Kidney (tissue), 14 donors: ENCODE measurements around the gene MVD. TPM values are rescaled to one million over a fixed set of nuclear protein-coding genes. Genes with fewer than 3 reads are reported as not detected.

ENCODE experiments used
- DNase-seq, 5 donors: peaks; one replicate each; pipeline ENCODE4 v3.0.0-alpha.2; 2013 to 2020
- FAIRE-seq: peaks from 2 replicates; lab custom pipeline; 2012; peaks lifted over from hg19 to GRCh38; lab: Jason Lieb, UNC
- H3K27ac ChIP-seq, 2 donors: one replicate each; pipeline ENCODE4 v1.7.0; 2013; ENCODE audit warnings: low read depth in 2 of 2, low read length in 2 of 2, inconsistent platforms in 1 of 2
- H3K27me3 ChIP-seq: one replicate; pipeline ENCODE4 v1.7.1; 2013; ENCODE audit warnings: low read length, inconsistent platforms; ENCODE audit not compliant: control insufficient read depth, insufficient read depth
- H3K36me3 ChIP-seq, 3 donors: one replicate each; pipeline versions ENCODE4 v1.7.0 to v1.7.1; 2013; ENCODE audit warnings: low read length in 3 of 3, control low read depth in 1 of 3, inconsistent platforms in 1 of 3; ENCODE audit not compliant: insufficient read depth in 3 of 3, control insufficient read depth in 2 of 3
- H3K4me1 ChIP-seq, 3 donors: one replicate each; pipeline versions ENCODE4 v1.7.0 to v1.7.1; 2013; ENCODE audit warnings: low read length in 3 of 3, inconsistent platforms in 1 of 3, low read depth in 1 of 3; ENCODE audit not compliant: control insufficient read depth in 2 of 3, insufficient read depth in 2 of 3
- H3K4me3 ChIP-seq, 3 donors: one replicate each; pipeline versions ENCODE4 v1.7.0 to v1.8.1; 2013; ENCODE audit warnings: low read length in 3 of 3, control low read depth in 1 of 3, inconsistent platforms in 1 of 3
- H3K9ac ChIP-seq, 3 donors: one replicate each; pipeline versions ENCODE4 v1.7.0 to v1.7.1; 2013; ENCODE audit warnings: low read length in 3 of 3, control low read depth in 1 of 3, inconsistent platforms in 1 of 3
- H3K9me3 ChIP-seq, 3 donors: one replicate each; pipeline versions ENCODE4 v1.7.0 to v1.7.1; 2013; ENCODE audit warnings: low read length in 3 of 3, control low read depth in 1 of 3, inconsistent platforms in 1 of 3; ENCODE audit not compliant: control insufficient read depth in 2 of 3, insufficient read depth in 1 of 3
- CTCF ChIP-seq: IDR thresholded peaks from 3 replicates; pipeline ENCODE4 v1.5.1; 2012; ENCODE audit warnings: mild to moderate bottlenecking, moderate library complexity, borderline replicate concordance; ENCODE audit not compliant: insufficient read depth; ENCODE audit errors: extremely low read depth
- intact Hi-C: fragments of 100-400 bp; cut with DNase I; formaldehyde crosslinking; loops from one replicate; pipeline ENCODE4 v1.11.1; 2022
- polyA plus RNA-seq: library from polyadenylated mRNA; stranded (reverse); fragments of 350-450 nt; fragmentation: Illumina TruSeq; extraction: RNeasy Lipid Tissue Mini Kit (QIAGEN cat#74804); gene quantifications from one replicate; pipeline ENCODE4 v1.2.3, GENCODE V29; 2014; ENCODE audit warnings: low read depth, low replicate concordance; ENCODE audit not compliant: insufficient read depth
- total RNA-seq: library from RNA; stranded (reverse); fragmentation: NEBNext Ultra II Directional; extraction: Animal tissue kit (Norgen Biotek cat#: 25700); gene quantifications from one replicate; pipeline ENCODE4 v1.2.1, GENCODE V29; 2021
- donor health status: control.
- donor health status: control.
- donor health status: control.
- donor health status: control.
- donor health status: control.
- donor health status: DM: yes; HTN: yes; CAD: no.
- donor health status: Normal renal cell carcinoma (clear cell type).

MVD gene
- total and polyA plus RNA-seq, 2 donors from 2014 or later, result 35.4 to 48.9 TPM

GRCh38 chr16:88691129-88691813 lies 28.4 kb upstream of the MVD start:
- peaks cover 0 to 4% (median 0%) of the 10 kb centered on the region in 3 donors for H3K4me1 ChIP-seq
- H3K9me3 ChIP-seq, result no peaks in the 10 kb centered on the region
- H3K9ac ChIP-seq, result no peak overlapping the region
- H3K27me3 ChIP-seq, result peaks cover 2% of the 10 kb centered on the region
- no peaks in the 10 kb centered on the region for H3K36me3 ChIP-seq
- no peak for TF ChIP-seq CTCF
- no peak overlapping the region for H3K27ac ChIP-seq
- DNase-seq, result no peak
- FAIRE-seq, result no peak
- H3K4me3 ChIP-seq, result no peak overlapping the region
- intact Hi-C loops, result no loop called here

GRCh38 chr16:88690341-88691128 lies 27.6 kb upstream of the MVD start:
- H3K4me1 ChIP-seq, result peaks cover 0 to 4% (median 0%) of the 10 kb centered on the region in 3 donors
- peaks cover 2% of the 10 kb centered on the region for H3K27me3 ChIP-seq
- peak in 1 of 5 donors; percentile 64 for DNase-seq
- no peak for FAIRE-seq
- H3K4me3 ChIP-seq, result no peak overlapping the region
- TF ChIP-seq CTCF, result no peak
- intact Hi-C loops, result no loop called here
- H3K9ac ChIP-seq, result no peak overlapping the region
- no peaks in the 10 kb centered on the region for H3K36me3 ChIP-seq
- H3K27ac ChIP-seq, result no peak overlapping the region
- no peaks in the 10 kb centered on the region for H3K9me3 ChIP-seq

GRCh38 chr16:88688013-88688778 lies 25.3 kb upstream of the MVD start:
- H3K36me3 ChIP-seq, result no peaks in the 10 kb centered on the region
- intact Hi-C loops, result no loop called here
- no peaks in the 10 kb centered on the region for H3K9me3 ChIP-seq
- H3K4me1 ChIP-seq, result peaks cover 0 to 4% (median 0%) of the 10 kb centered on the region in 3 donors
- no peak for FAIRE-seq
- no peak for TF ChIP-seq CTCF
- peak in 1 of 5 donors; percentile 71 for DNase-seq
- H3K27ac ChIP-seq, result no peak overlapping the region
- no peak overlapping the region for H3K4me3 ChIP-seq
- peaks cover 8% of the 10 kb centered on the region for H3K27me3 ChIP-seq
- no peak overlapping the region for H3K9ac ChIP-seq
